ENCODE data around the gene BFSP2. TPM values are rescaled to one million over a fixed set of nuclear protein-coding genes. Genes with fewer than 3 reads are reported as not detected.

The BFSP2 gene
- total RNA-seq, 2 donors from 2014 or later, result not detected

GRCh38 chr3:133445108-133445507 is 45.3 kb downstream of the BFSP2 start:
- WGBS, 2 donors, result 86 to 91% methylated on average over 2 of the region's 2 CpGs

GRCh38 chr3:133447750-133448477 is 48.1 kb downstream of the BFSP2 start:
- peaks cover 25% of the 10 kb centered on the region for H3K4me1 ChIP-seq
- WGBS, 2 donors, result 26 to 53% methylated on average over 4 of the region's 4 CpGs
- peak overlapping the region in 2 of 4 donors; percentile 22 to 33 for H3K27ac ChIP-seq
- no peak for TF ChIP-seq POLR2A (IDR thresholded peaks at IDR 0.05)
- no peak for TF ChIP-seq CTCF (IDR thresholded peaks at IDR 0.05)
- H3K4me3 ChIP-seq, result no peak overlapping the region
- H3K36me3 ChIP-seq (replicated peaks in 1 of 2; ENCODE audit: insufficient read depth in 1 of 2, low read depth in 2 of 2), result no peaks in the 10 kb centered on the region
- peak in 3 of 4 donors; percentile 32 to 50 (median 38) for DNase-seq
- ATAC-seq, result peak; percentile 47
- no peaks in the 10 kb centered on the region for H3K9me3 ChIP-seq
- intact Hi-C loops (cut with DNase I), result no loop called here
- H3K27me3 ChIP-seq, result no peaks in the 10 kb centered on the region

More at GRCh38 chr3:133445108-133445507, 45.3 kb downstream of the BFSP2 start:
- Histone ChIP-seq H3K36me3 (replicated peaks in 1 of 2; ENCODE audit: insufficient read depth in 1 of 2, low read depth in 2 of 2) (no peaks in the 10 kb centered on the region), H3K4me3 (no peak overlapping the region), H3K9me3 (no peaks in the 10 kb centered on the region), H3K27me3 (no peaks in the 10 kb centered on the region), H3K27ac (no peak overlapping the region), H3K4me1 (peaks cover 25% of the 10 kb centered on the region)
- DNase-seq (no peak), ATAC-seq (no peak)
- intact Hi-C loops (cut with DNase I), result no loop called here
- no peak for TF ChIP-seq POLR2A (IDR thresholded peaks at IDR 0.05)
- no peak for TF ChIP-seq CTCF (IDR thresholded peaks at IDR 0.05)

- 31 to 44% methylated on average over 4 of the region's 4 CpGs for WGBS, 2 donors
- peak overlapping the region in 2 of 4 donors; percentile 9 to 33 for H3K27ac ChIP-seq
- intact Hi-C loops (cut with DNase I), result no loop called here
Observed at GRCh38 chr3:133448478-133449122, 48.7 kb downstream of the BFSP2 start.

GRCh38 chr3:133451309-133451708 is 51.5 kb downstream of the BFSP2 start:
- TF ChIP-seq CTCF (IDR thresholded peaks at IDR 0.05), result no peak
- no peak for TF ChIP-seq POLR2A (IDR thresholded peaks at IDR 0.05)

More at GRCh38 chr3:133448478-133449122, 48.7 kb downstream of the BFSP2 start:
- Histone ChIP-seq H3K4me1 (peaks cover 22% of the 10 kb centered on the region), H3K9me3 (no peaks in the 10 kb centered on the region), H3K4me3 (no peak overlapping the region), H3K36me3 (replicated peaks in 1 of 2; ENCODE audit: insufficient read depth in 1 of 2, low read depth in 2 of 2) (no peaks in the 10 kb centered on the region), H3K27me3 (no peaks in the 10 kb centered on the region)
- TF ChIP-seq CTCF (IDR thresholded peaks at IDR 0.05) (no peak), POLR2A (IDR thresholded peaks at IDR 0.05) (no peak)
- ATAC-seq (no peak), DNase-seq (peak in 2 of 4 donors; percentile 16 to 22)

More at GRCh38 chr3:133451309-133451708, 51.5 kb downstream of the BFSP2 start:
- intact Hi-C loops (cut with DNase I), result no loop called here
- H3K27ac ChIP-seq, result no peak overlapping the region
- whole genome bisulfite sequencing, 2 donors, result 94 to 97% methylated on average over 3 of the region's 3 CpGs
- no peak for ATAC-seq
- H3K27me3 ChIP-seq, result no peaks in the 10 kb centered on the region
- no peaks in the 10 kb centered on the region for H3K9me3 ChIP-seq
- no peak overlapping the region for H3K4me3 ChIP-seq
- DNase-seq, result no peak
- no peaks in the 10 kb centered on the region for H3K36me3 ChIP-seq (replicated peaks in 1 of 2; ENCODE audit: insufficient read depth in 1 of 2, low read depth in 2 of 2)
- peaks cover 16% of the 10 kb centered on the region for H3K4me1 ChIP-seq
